Measurements from ENCODE around the gene WDR47.

WDR47 gene

GRCh38 chr1:108949044-108949443, 92.9 kb downstream of the WDR47 start:
- TF ChIP-seq MAX (IDR thresholded peaks at IDR 0.05) (no peak), TAF1 (IDR thresholded peaks at IDR 0.05; ENCODE audit: low read depth) (no peak), NFIC (IDR thresholded peaks at IDR 0.05) (no peak), TCF12 (IDR thresholded peaks at IDR 0.05; ENCODE audit: low read depth) (no peak), TEAD4 (IDR thresholded peaks at IDR 0.05) (no peak), CREB1 (IDR thresholded peaks at IDR 0.05; ENCODE audit: low read depth) (no peak), CEBPB (IDR thresholded peaks at IDR 0.05) (no peak), REST (IDR thresholded peaks at IDR 0.05; ENCODE audit: low read depth) (no peak), YY1 (IDR thresholded peaks at IDR 0.05; ENCODE audit: low read depth) (no peak), ZBTB7A (IDR thresholded peaks at IDR 0.05; ENCODE audit: low read depth) (no peak), FOXM1 (IDR thresholded peaks at IDR 0.05; ENCODE audit: borderline replicate concordance, low read depth) (no peak)

GRCh38 chr1:108947871-108948525, 93.9 kb downstream of the WDR47 start:
- TF ChIP-seq ZBTB7A (IDR thresholded peaks at IDR 0.05; ENCODE audit: low read depth): no peak

GRCh38 chr1:108936170-108936569, 105.7 kb downstream of the WDR47 start:
- no peak for TF ChIP-seq EP300 (IDR thresholded peaks at IDR 0.05; ENCODE audit: borderline replicate concordance)
- no peak for TF ChIP-seq YY1 (IDR thresholded peaks at IDR 0.05; ENCODE audit: low read depth)
- no peak for TF ChIP-seq CEBPB (IDR thresholded peaks at IDR 0.05)
- no peak for TF ChIP-seq ZBTB7A (IDR thresholded peaks at IDR 0.05; ENCODE audit: low read depth)
- TF ChIP-seq REST (IDR thresholded peaks at IDR 0.05; ENCODE audit: low read depth): no peak
- TF ChIP-seq CREB1 (IDR thresholded peaks at IDR 0.05; ENCODE audit: low read depth): no peak
- no peak for TF ChIP-seq TEAD4 (IDR thresholded peaks at IDR 0.05)
- no peak for TF ChIP-seq TAF1 (IDR thresholded peaks at IDR 0.05; ENCODE audit: low read depth)
- TF ChIP-seq EGR1 (IDR thresholded peaks at IDR 0.05): no peak
- TF ChIP-seq USF1 (IDR thresholded peaks at IDR 0.05): no peak
- TF ChIP-seq NFIC (IDR thresholded peaks at IDR 0.05): no peak
- TF ChIP-seq TCF12 (IDR thresholded peaks at IDR 0.05; ENCODE audit: low read depth): no peak
- TF ChIP-seq RAD21 (IDR thresholded peaks at IDR 0.05; ENCODE audit: low read depth): no peak
- TF ChIP-seq MAX (IDR thresholded peaks at IDR 0.05): no peak

GRCh38 chr1:108933944-108934343, 108.0 kb downstream of the WDR47 start:
- TF ChIP-seq NFIC (IDR thresholded peaks at IDR 0.05) (no peak), FOXM1 (IDR thresholded peaks at IDR 0.05; ENCODE audit: borderline replicate concordance, low read depth) (no peak), ZBTB7A (IDR thresholded peaks at IDR 0.05; ENCODE audit: low read depth) (no peak), USF1 (IDR thresholded peaks at IDR 0.05) (no peak), EP300 (IDR thresholded peaks at IDR 0.05; ENCODE audit: borderline replicate concordance) (no peak), MAX (IDR thresholded peaks at IDR 0.05) (no peak), REST (IDR thresholded peaks at IDR 0.05; ENCODE audit: low read depth) (no peak), YY1 (IDR thresholded peaks at IDR 0.05; ENCODE audit: low read depth) (no peak), CREB1 (IDR thresholded peaks at IDR 0.05; ENCODE audit: low read depth) (no peak), TEAD4 (IDR thresholded peaks at IDR 0.05) (no peak), CEBPB (IDR thresholded peaks at IDR 0.05) (no peak), EGR1 (IDR thresholded peaks at IDR 0.05) (no peak), TCF12 (IDR thresholded peaks at IDR 0.05; ENCODE audit: low read depth) (no peak), RAD21 (IDR thresholded peaks at IDR 0.05; ENCODE audit: low read depth) (no peak), TAF1 (IDR thresholded peaks at IDR 0.05; ENCODE audit: low read depth) (no peak)
